Heart right ventricle (tissue), 16 donors: ENCODE data around the gene CENPVL3. TPM values are rescaled to one million over a fixed set of nuclear protein-coding genes. Genes with fewer than 3 reads are reported as not detected.

Source experiments
- ATAC-seq, 8 donors: fragments of 200-7000 bp; cut with Tn5 transposase; one replicate each; pipeline ENCODE4 v1.9.1; 2020; ENCODE audit warnings: mild to moderate bottlenecking in 8 of 8, moderate library complexity in 8 of 8, moderate number of reproducible peaks in 1 of 8
- DNase-seq, 2 donors: peaks; one replicate each; pipeline ENCODE4 v3.0.0-alpha.2; 2020
- H3K27ac ChIP-seq, 10 donors: fragments of 200-600 bp; sonication (generic) in 2 of 10; one replicate each; pipeline versions ENCODE4 v1.5.0 to v1.8.0; 2020 to 2022; ENCODE audit warnings: mild to moderate bottlenecking in 3 of 10
- H3K27me3 ChIP-seq, 7 donors: fragments of 200-600 bp; one replicate each; pipeline ENCODE4 v1.8.0; 2021 to 2022; ENCODE audit warnings: mild to moderate bottlenecking in 2 of 7
- H3K36me3 ChIP-seq, 9 donors: fragments of 200-600 bp; sonication (generic) in 1 of 9; one replicate each; pipeline versions ENCODE4 v1.5.0 to v1.8.0; 2020 to 2022; ENCODE audit warnings: mild to moderate bottlenecking in 2 of 9
- H3K4me1 ChIP-seq, 9 donors: fragments of 200-600 bp; sonication (generic) in 1 of 9; one replicate each; pipeline versions ENCODE4 v1.5.0 to v1.8.0; 2020 to 2022; ENCODE audit warnings: mild to moderate bottlenecking in 4 of 9
- H3K4me3 ChIP-seq, 10 donors: fragments of 200-600 bp; sonication (generic) in 2 of 10; one replicate each; pipeline versions ENCODE4 v1.5.0 to v1.8.0; 2020 to 2022; ENCODE audit warnings: mild to moderate bottlenecking in 7 of 10, moderate library complexity in 2 of 10
- H3K9me3 ChIP-seq, 11 donors: fragments of 200-600 bp in 10 of 11; sonication (generic) in 2 of 11; one replicate each; pipeline versions ENCODE4 v1.5.0 to v1.8.0; 2013 to 2022; ENCODE audit warnings: mild to moderate bottlenecking in 2 of 11, control low read depth in 1 of 11, moderate library complexity in 1 of 11
- CTCF ChIP-seq, 9 donors: fragments of 200-600 bp; sonication (generic) in 2 of 9; IDR thresholded peaks; one replicate each; pipeline versions ENCODE4 v1.5.0 to v1.8.0; 2021 to 2022; ENCODE audit warnings: antibody characterized with exemption in 9 of 9, mild to moderate bottlenecking in 5 of 9, moderate library complexity in 1 of 9
- WGBS, 2 donors: extraction: QIAGEN DNeasy Blood & Tissue Kit; methylation state at CpG; one replicate each; pipeline ENCODE4 v1.1.7; 2013; ENCODE audit warnings: inconsistent platforms in 1 of 2; 5-methylcytosine and 5-hydroxymethylcytosine counted together
- intact Hi-C, 10 donors: fragments of 100-400 bp; cut with DNase I; formaldehyde crosslinking; loops; one replicate each; pipeline versions ENCODE4 v1.11.1 to v1.14.2; 2022
- polyA plus RNA-seq, 2 donors: library from polyadenylated mRNA; stranded (reverse); fragments of 200-250 nt; gene quantifications; one replicate each; pipeline ENCODE4 v1.2.3, GENCODE V29; 2013
- total RNA-seq, 10 donors: library from RNA; stranded (reverse); fragmentation: NEBNext Ultra II Directional in 3 of 10; extraction: Animal tissue kit (Norgen Biotek cat#: 25700) in 3 of 10; gene quantifications; one replicate each; pipeline versions ENCODE4 v1.2.1 to v1.2.4, GENCODE V29; 2021 to 2023
- donor health status: Arrhythmogenic right ventricular cardiomyopathy.
- donor health status: ischemic (EF 13 %, LVEDD 7.1; RV severe dilation, severe dysfunction).
- donor health status: healthy with polysubstance abuse.
- donor health status: DM: no; HTN: yes; CAD: no.
- donor health status: DM: no; HTN: no; CAD: no.
- donor health status: ischemic (EF 25% LVEDD 6.9; RV normal size, moderate dysfunction).
- donor health status: ischemic (EF 25% LVEDD 5.7; RV mildly dilated, moderate dysfunction).
- donor health status: healthy.
- donor health status: DM: yes; HTN: yes; CAD: no.
- donor health status: Ischemic cardiomyopathy.
- donor health status: ischemic (EF 35%, LVEDD 5.7; RV mildly dilated, moderate dysfunction).
- donor health status: nonischemic (EF 11% LVEDD 7.7; RV severe dilation, severe dysfunction).
- donor health status: DM: yes; HTN: yes; CAD: no.
- donor health status: PGD.
- donor health status: ischemic (EF 29% LVEDD 5.4; RV normal size, mild dysfunction).
- donor health status: nonischemic (EF 23%, LVEDD 6.1; RV moderate dilation, normal function).

The CENPVL3 gene
- total and polyA plus RNA-seq, 12 donors, result not detected

- TF ChIP-seq CTCF (IDR thresholded peaks at IDR 0.05), result no peak
- ATAC-seq (no peak), DNase-seq (no peak)
- Histone ChIP-seq H3K27me3 (peaks cover 0 to 75% (median 0%) of the 10 kb centered on the region in 7 donors), H3K4me3 (no peak overlapping the region), H3K36me3 (no peaks in the 10 kb centered on the region), H3K4me1 (no peaks in the 10 kb centered on the region), H3K27ac (no peak overlapping the region), H3K9me3 (no peaks in the 10 kb centered on the region)
- 81 to 89% methylated on average over 7 of the region's 7 CpGs for WGBS, 2 donors
- intact Hi-C loops, result no loop called here
Observed at GRCh38 chrX:51598899-51599298, 19.8 kb downstream of the CENPVL3 start.

DNA sequence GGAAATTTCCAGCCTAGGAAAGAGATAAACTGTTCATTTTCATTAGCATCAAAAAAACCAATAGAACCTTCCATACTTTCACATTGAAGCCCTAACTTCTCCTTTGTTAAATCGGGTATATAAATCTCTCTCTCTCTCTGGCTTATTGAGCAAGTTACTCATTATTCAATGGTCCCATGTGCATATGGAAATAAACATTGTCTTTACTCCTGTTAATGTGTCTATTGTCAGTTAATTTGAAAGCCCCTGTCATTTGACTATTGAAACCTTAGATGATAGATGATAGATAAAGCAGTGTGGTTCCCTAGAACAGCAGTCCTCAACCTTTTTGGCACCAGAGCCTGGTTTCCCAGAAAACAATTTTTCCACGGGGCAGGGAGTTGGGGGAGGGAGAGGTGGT, 46.8 kb downstream of the CENPVL3 start:
- intact Hi-C loops, result no loop called here
- Histone ChIP-seq H3K27me3 (peaks cover 0 to 46% (median 0%) of the 10 kb centered on the region in 7 donors), H3K4me1 (no peaks in the 10 kb centered on the region), H3K36me3 (no peaks in the 10 kb centered on the region), H3K9me3 (no peaks in the 10 kb centered on the region), H3K27ac (no peak overlapping the region), H3K4me3 (no peak overlapping the region)
- no peak for TF ChIP-seq CTCF (IDR thresholded peaks at IDR 0.05)
- DNase-seq (no peak), ATAC-seq (no peak)
- 57 to 69% methylated on average over 2 of the region's 2 CpGs for whole genome bisulfite sequencing, 2 donors

DNA sequence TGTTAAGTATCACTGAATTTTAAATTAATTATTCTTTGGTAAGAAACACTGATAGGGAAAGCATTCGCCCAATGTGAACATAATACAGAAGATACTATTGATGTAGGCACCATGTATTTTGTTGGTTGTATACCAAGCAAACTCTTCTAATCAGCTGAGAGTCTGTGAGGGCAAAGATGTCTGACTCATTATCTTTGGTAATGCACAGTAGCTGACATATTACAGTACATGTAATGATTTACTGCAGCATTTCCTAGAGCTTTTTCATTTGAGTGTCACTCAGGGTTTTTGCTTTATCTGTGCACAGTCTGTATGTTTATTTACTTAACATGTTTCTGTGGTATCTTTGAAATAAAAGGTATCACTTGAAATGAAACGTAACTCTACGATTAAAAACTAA, 49.2 kb downstream of the CENPVL3 start:
- H3K9me3 ChIP-seq, result no peaks in the 10 kb centered on the region
- H3K36me3 ChIP-seq, result no peaks in the 10 kb centered on the region
- no peaks in the 10 kb centered on the region for H3K4me1 ChIP-seq
- 83 to 84% methylated on average over 3 of the region's 3 CpGs for WGBS, 2 donors
- H3K27ac ChIP-seq, result no peak overlapping the region
- ATAC-seq (no peak), DNase-seq (no peak)
- intact Hi-C loops, result no loop called here
- H3K27me3 ChIP-seq, result peaks cover 0 to 28% (median 0%) of the 10 kb centered on the region in 7 donors
- H3K4me3 ChIP-seq, result no peak overlapping the region
- TF ChIP-seq CTCF (IDR thresholded peaks at IDR 0.05), result no peak

GRCh38 chrX:51568586-51568985, 50.1 kb downstream of the CENPVL3 start:
- H3K27me3 ChIP-seq, result peaks cover 0 to 18% (median 0%) of the 10 kb centered on the region in 7 donors
- peaks cover 0 to 3% (median 0%) of the 10 kb centered on the region in 11 donors for H3K9me3 ChIP-seq
- no peak overlapping the region for H3K27ac ChIP-seq
- H3K36me3 ChIP-seq, result no peaks in the 10 kb centered on the region
- H3K4me3 ChIP-seq, result no peak overlapping the region
- no peaks in the 10 kb centered on the region for H3K4me1 ChIP-seq
- DNase-seq (no peak), ATAC-seq (no peak)
- 69 to 71% methylated on average over 3 of the region's 3 CpGs for WGBS, 2 donors
- intact Hi-C loops, result no loop called here
- no peak for TF ChIP-seq CTCF (IDR thresholded peaks at IDR 0.05)

Other genes starting within 250 kb of the CENPVL3 start
- gene NUDT11, start 122.3 kb downstream of the CENPVL3 start, total RNA-seq, result under 1 TPM in 7 of 10 donors, not detected in 3; 0.10 to 0.19 (median 0.15) TPM
- gene NUDT11, start 122.3 kb downstream of the CENPVL3 start, polyA plus RNA-seq, result under 1 TPM in 1 of 2 donors, not detected in 1; 0.25 TPM
- gene CENPVL2, start 63.9 kb upstream of the CENPVL3 start, total RNA-seq, result not detected
- not detected for gene CENPVL2, start 63.9 kb upstream of the CENPVL3 start, polyA plus RNA-seq
- not detected for gene CENPVL1, start 91.6 kb upstream of the CENPVL3 start, total RNA-seq
- not detected for gene CENPVL1, start 91.6 kb upstream of the CENPVL3 start, polyA plus RNA-seq
- 10 to 100 TPM in 4 of 10 donors, 1 to 10 TPM in 6; 8.4 to 10.4 (median 9.8) TPM for gene GSPT2, start 124.5 kb upstream of the CENPVL3 start, total RNA-seq
- 1 to 10 TPM; 2.3 to 5.2 TPM for gene GSPT2, start 124.5 kb upstream of the CENPVL3 start, polyA plus RNA-seq